H1 (cell line): ENCODE measurements around the gene PPP3CB. TPM values are rescaled to one million over a fixed set of nuclear protein-coding genes. Genes with fewer than 3 reads are reported as not detected.

Experiments
- CTCF ChIA-PET: fragments of 300-600 bp; sonication (Branson Sonifier 250); formaldehyde crosslinking; loops from one replicate; lab custom pipeline; 2021; ENCODE audit not compliant: partially characterized antibody; lab: Charles Lee
- POLR2A ChIA-PET: fragments of 300-600 bp; sonication (Branson Sonifier 250); formaldehyde crosslinking; loops from one replicate; lab custom pipeline; 2021; ENCODE audit warnings: inconsistent platforms; ENCODE audit not compliant: partially characterized antibody; lab: Charles Lee
- DNase-seq, 2 experiments: peaks; one replicate each; pipeline versions ENCODE4 v3.0.0 to v3.0.0-alpha.2; 2010 to 2022; ENCODE audit warnings: low spot score in 2 of 2, low read depth in 1 of 2, mixed read lengths in 1 of 2
- FAIRE-seq: peaks from 2 replicates; lab custom pipeline; 2011; peaks lifted over from hg19 to GRCh38; lab: Jason Lieb, UNC
- H2AFZ ChIP-seq: 2 replicates; pipeline ENCODE4 v1.8.1; 2012; ENCODE audit warnings: low read length, inconsistent platforms
- H2AK5ac ChIP-seq: 2 replicates; pipeline ENCODE4 v1.6.1; 2013; ENCODE audit warnings: low read depth, low read length
- H2BK120ac ChIP-seq: replicated peaks from 2 replicates; pipeline ENCODE3; 2013; ENCODE audit warnings: low read depth, low read length, inconsistent platforms
- H2BK12ac ChIP-seq: 2 replicates; pipeline ENCODE4 v1.6.1; 2013; ENCODE audit warnings: low read depth, low read length
- H2BK15ac ChIP-seq: 2 replicates; pipeline ENCODE4 v1.6.1; 2013; ENCODE audit warnings: low read length
- H2BK20ac ChIP-seq: 2 replicates; pipeline ENCODE4 v1.6.1; 2013; ENCODE audit warnings: low read length
- H2BK5ac ChIP-seq: 2 replicates; pipeline ENCODE4 v1.6.1; 2013; ENCODE audit warnings: low read depth, low read length
- H3K14ac ChIP-seq: 2 replicates; pipeline ENCODE4 v1.6.1; 2013; ENCODE audit warnings: inconsistent platforms; ENCODE audit not compliant: insufficient read length
- H3K18ac ChIP-seq: 2 replicates; pipeline ENCODE4 v1.6.1; 2013; ENCODE audit warnings: low read length; ENCODE audit errors: extremely low read depth
- H3K23ac ChIP-seq: 2 replicates; pipeline ENCODE4 v1.6.1; 2013; ENCODE audit warnings: inconsistent platforms; ENCODE audit not compliant: insufficient read length
- H3K23me2 ChIP-seq: 2 replicates; pipeline ENCODE4 v1.6.1; 2013; ENCODE audit warnings: low read depth, low read length
- H3K27ac ChIP-seq: 2 replicates; pipeline ENCODE4 v1.6.1; 2011; ENCODE audit warnings: low read depth, low read length, inconsistent platforms
- H3K27me3 ChIP-seq, 4 experiments: replicated peaks in 1 of 4; 1 replicate in 1 of 4; 2 replicates in 3 of 4; pipeline versions ENCODE4 v1.6.1 to v1.8.1; 2011 to 2013; ENCODE audit warnings: low read length in 3 of 4, mild to moderate bottlenecking in 3 of 4, inconsistent platforms in 2 of 4, mixed read lengths in 2 of 4, moderate library complexity in 1 of 4; ENCODE audit not compliant: control insufficient read depth in 3 of 4, insufficient read depth in 3 of 4; ENCODE audit errors: extremely low read depth in 1 of 4
- H3K36me3 ChIP-seq, 4 experiments: 2 replicates each; pipeline versions ENCODE4 v1.6.1 to v1.8.1; 2011 to 2013; ENCODE audit warnings: mild to moderate bottlenecking in 4 of 4, low read length in 3 of 4, moderate library complexity in 2 of 4, control low read depth in 1 of 4, inconsistent platforms in 1 of 4; ENCODE audit not compliant: insufficient read depth in 4 of 4, control insufficient read depth in 2 of 4
- H3K4ac ChIP-seq: replicated peaks from 2 replicates; pipeline ENCODE3; 2013; ENCODE audit warnings: low read length, low read depth, mixed read lengths, inconsistent platforms; ENCODE audit not compliant: insufficient read length
- H3K4me1 ChIP-seq, 4 experiments: replicated peaks in 1 of 4; 1 replicate in 1 of 4; 2 replicates in 3 of 4; pipeline versions ENCODE4 v1.6.1 to v1.8.1; 2011 to 2013; ENCODE audit warnings: low read length in 3 of 4, inconsistent platforms in 2 of 4, mixed read lengths in 1 of 4; ENCODE audit not compliant: insufficient read depth in 4 of 4, control insufficient read depth in 3 of 4
- H3K4me2 ChIP-seq, 2 experiments: 2 replicates each; pipeline versions ENCODE4 v1.6.1 to v1.8.1; 2011 to 2013; ENCODE audit warnings: low read depth in 2 of 2, low read length in 2 of 2, control low read depth in 1 of 2, inconsistent platforms in 1 of 2, mild to moderate bottlenecking in 1 of 2; ENCODE audit not compliant: insufficient read depth in 1 of 2
- H3K4me3 ChIP-seq, 4 experiments: fragments of 200-600, 300-600 bp in 1 of 4; sonication (generic), shearing (Covaris generic), sonication (Bioruptor Twin) in 1 of 4; 2 replicates each; pipeline versions ENCODE4 v1.5.1 to v1.8.1; 2011 to 2016; ENCODE audit warnings: low read length in 4 of 4, low read depth in 3 of 4, control low read depth in 2 of 4, inconsistent platforms in 2 of 4, mild to moderate bottlenecking in 2 of 4, mixed read lengths in 1 of 4, moderate library complexity in 1 of 4; ENCODE audit not compliant: insufficient read depth in 2 of 4; ENCODE audit errors: extremely low read depth in 1 of 4
- H3K56ac ChIP-seq: replicated peaks from 2 replicates; pipeline ENCODE3; 2013; ENCODE audit warnings: low read depth, mild to moderate bottlenecking, mixed read lengths, low read length, inconsistent platforms; ENCODE audit not compliant: insufficient read length
- H3K79me1 ChIP-seq: 2 replicates; pipeline ENCODE4 v1.6.1; 2013; ENCODE audit warnings: low read depth, low read length, control low read depth
- H3K79me2 ChIP-seq, 2 experiments: 2 replicates each; pipeline versions ENCODE4 v1.6.1 to v1.8.1; 2012 to 2013; ENCODE audit warnings: low read length in 2 of 2, mild to moderate bottlenecking in 2 of 2, inconsistent platforms in 1 of 2; ENCODE audit not compliant: insufficient read depth in 2 of 2, control insufficient read depth in 1 of 2
- H3K9ac ChIP-seq, 4 experiments: replicated peaks in 1 of 4; 1 replicate in 1 of 4; 2 replicates in 3 of 4; pipeline versions ENCODE4 v1.6.1 to v1.8.1; 2011 to 2013; ENCODE audit warnings: low read depth in 3 of 4, low read length in 3 of 4, control low read depth in 2 of 4, mild to moderate bottlenecking in 2 of 4, moderate library complexity in 2 of 4, inconsistent platforms in 1 of 4; ENCODE audit errors: extremely low read depth in 1 of 4
- H3K9me3 ChIP-seq, 2 experiments: 2 replicates each; pipeline versions ENCODE4 v1.6.1 to v1.8.1; 2012 to 2013; ENCODE audit warnings: mild to moderate bottlenecking in 2 of 2, moderate library complexity in 2 of 2, control low read depth in 1 of 2, inconsistent platforms in 1 of 2, low read depth in 1 of 2, low read length in 1 of 2, mixed read lengths in 1 of 2; ENCODE audit not compliant: insufficient read depth in 2 of 2
- H4K20me1 ChIP-seq, 2 experiments: replicated peaks in 1 of 2; 2 replicates each; pipeline versions ENCODE3 to v1.8.1; 2011 to 2013; ENCODE audit warnings: inconsistent platforms in 2 of 2, low read length in 2 of 2, mild to moderate bottlenecking in 1 of 2; ENCODE audit not compliant: insufficient read depth in 2 of 2, control insufficient read depth in 1 of 2
- H4K5ac ChIP-seq: 2 replicates; pipeline ENCODE4 v1.6.1; 2013; ENCODE audit warnings: low read length, low read depth, mixed read lengths, inconsistent platforms; ENCODE audit not compliant: insufficient read length
- H4K8ac ChIP-seq: 2 replicates; pipeline ENCODE4 v1.8.0; 2013; ENCODE audit warnings: mild to moderate bottlenecking, moderate library complexity, low read length, inconsistent platforms; ENCODE audit not compliant: insufficient read depth; ENCODE audit errors: extremely low read depth
- H4K91ac ChIP-seq: replicated peaks from 2 replicates; pipeline ENCODE3; 2013; ENCODE audit warnings: low read length, mixed read lengths, inconsistent platforms; ENCODE audit not compliant: insufficient read length
- CTCF ChIP-seq, 3 experiments: IDR thresholded peaks; 1 replicate in 2 of 3; 2 replicates in 1 of 3; pipeline versions ENCODE4 v1.5.1 to v1.6.1; 2011; ENCODE audit warnings: low read length in 3 of 3, mild to moderate bottlenecking in 3 of 3, inconsistent platforms in 2 of 3, low read depth in 1 of 3, moderate library complexity in 1 of 3; ENCODE audit not compliant: insufficient read depth in 1 of 3; ENCODE audit errors: control extremely low read depth in 1 of 3
- EZH2 ChIP-seq: fragments of 200-600 bp; sonication (generic); IDR thresholded peaks from 2 replicates; pipeline ENCODE4 v1.7.1; 2012; ENCODE audit warnings: low read depth, mild to moderate bottlenecking, moderate library complexity, low read length, inconsistent platforms; ENCODE audit not compliant: severe bottlenecking
- GABPA ChIP-seq: IDR thresholded peaks from 2 replicates; pipeline ENCODE4 v1.6.1; 2011; ENCODE audit warnings: mild to moderate bottlenecking, low read length, moderate library complexity, borderline replicate concordance; ENCODE audit not compliant: insufficient read depth
- HDAC6 ChIP-seq: IDR thresholded peaks from one replicate; pipeline ENCODE4 v1.7.1; 2012; ENCODE audit warnings: low read depth, mild to moderate bottlenecking, inconsistent platforms, low read length, moderate library complexity
- PHF8 ChIP-seq: fragments of 200-600 bp; sonication (generic); conservative IDR thresholded peaks from 2 replicates; pipeline ENCODE4 v1.7.1; 2012; ENCODE audit warnings: low read depth, mild to moderate bottlenecking, inconsistent platforms, low read length, moderate library complexity
- POLR2A ChIP-seq, 2 experiments: IDR thresholded peaks; 1 replicate in 1 of 2; 2 replicates in 1 of 2; pipeline ENCODE4 v1.6.1; 2011; ENCODE audit warnings: low read depth in 2 of 2, low read length in 2 of 2, mild to moderate bottlenecking in 2 of 2; ENCODE audit errors: control extremely low read depth in 1 of 2
- RAD21 ChIP-seq, 2 experiments: IDR thresholded peaks in 1 of 2; conservative IDR thresholded peaks in 1 of 2; 2 replicates each; pipeline ENCODE4 v1.6.1; 2011; ENCODE audit warnings: low read depth in 2 of 2, low read length in 2 of 2, improper control_type of control experiment in 1 of 2, inconsistent platforms in 1 of 2, mild to moderate bottlenecking in 1 of 2, moderate library complexity in 1 of 2
- RXRA ChIP-seq: IDR thresholded peaks from 2 replicates; pipeline ENCODE4 v1.6.1; 2011; ENCODE audit warnings: low read depth, mild to moderate bottlenecking, low read length, moderate library complexity; ENCODE audit not compliant: insufficient read depth
- SIN3A ChIP-seq, 2 experiments: IDR thresholded peaks in 1 of 2; conservative IDR thresholded peaks in 1 of 2; 2 replicates each; pipeline ENCODE4 v1.6.1; 2011 to 2012; ENCODE audit warnings: low read length in 2 of 2, improper control_type of control experiment in 1 of 2, low read depth in 1 of 2, mild to moderate bottlenecking in 1 of 2
- SP4 ChIP-seq: IDR thresholded peaks from 2 replicates; pipeline ENCODE4 v1.6.1; 2012; ENCODE audit warnings: low read length, inconsistent platforms
- TCF12 ChIP-seq: IDR thresholded peaks from 2 replicates; pipeline ENCODE4 v1.6.1; 2011; ENCODE audit warnings: low read depth, mild to moderate bottlenecking, low read length
- WGBS, 2 experiments: shearing (Covaris generic) in 1 of 2; methylation state at CpG; one replicate each; pipeline versions ENCODE4 v1.1.6 to v1.1.7; 2013 to 2015; ENCODE audit warnings: low lambda C conversion rate in 2 of 2, mixed read lengths in 2 of 2, inconsistent platforms in 1 of 2, low coverage in 1 of 2, missing lambda C conversion rate in 1 of 2; ENCODE audit not compliant: insufficient replicate concordance in 2 of 2, insufficient coverage in 1 of 2, insufficient read length in 1 of 2; ENCODE audit errors: extremely low coverage in 1 of 2, missing lambda C conversion rate in 1 of 2; 5-methylcytosine and 5-hydroxymethylcytosine counted together
- polyA plus RNA-seq, 7 experiments: library from polyadenylated mRNA; depleted of rRNA in 3 of 7; stranded (reverse) in 5 of 7; unstranded in 2 of 7; fragments of >200 nt in 5 of 7; fragments of 200-250 nt in 2 of 7; gene quantifications; 1 replicate in 5 of 7; 2 replicates in 1 of 7; 4 replicates in 1 of 7; pipeline versions ENCODE4 v1.2.1 to v1.2.3, GENCODE V29; 2011 to 2013; ENCODE audit warnings: missing spikeins in 2 of 7, mixed read lengths in 2 of 7
- total RNA-seq: library from RNA; stranded (reverse); fragmentation: NEBNext Ultra II Directional; extraction: Animal tissue kit (Norgen Biotek cat#: 25700); gene quantifications from 2 replicates; pipeline ENCODE4 v1.2.1, GENCODE V29; 2021

PPP3CB gene
- total and polyA plus RNA-seq, 2 of the 8 experiments (the other 6 are each of a cell fraction or from before 2014, with no cell fraction given), result 10.5 to 36.3 TPM

GRCh38 chr10:73406846-73407245 lies 89.0 kb downstream of the PPP3CB start:
- no peak overlapping the region for H4K5ac ChIP-seq
- no peak overlapping the region for H2BK12ac ChIP-seq
- no peak overlapping the region for H4K8ac ChIP-seq
- H3K79me1 ChIP-seq, result peaks cover 4% of the 10 kb centered on the region
- H3K4ac ChIP-seq, result no peak overlapping the region
- H3K18ac ChIP-seq, result no peak overlapping the region
- no peaks in the 10 kb centered on the region for H3K9me3 ChIP-seq
- H3K79me2 ChIP-seq, result peaks cover 3 to 80% of the 10 kb centered on the region in 2 experiments; a peak in 3 of 4 replicates
- no peak overlapping the region for H2BK20ac ChIP-seq
- H3K14ac ChIP-seq, result no peak overlapping the region
- H3K23ac ChIP-seq, result no peak overlapping the region
- no peak for FAIRE-seq
- WGBS, 2 experiments, result 95 to 100% methylated on average over 1 to 5 of the region's 5 CpGs
- POLR2A ChIA-PET, result interaction anchor here (0.6 to 2.0 kb wide), 4 partner anchors 9 to 102 kb away, joined by 3 to 6 read pairs (median 3); no protein-coding TSS in a partner anchor
- CTCF ChIA-PET, result interaction anchor here (0.9 to 1.2 kb wide), 2 partner anchors 9 to 11 kb away, joined by 3 to 4 read pairs; no protein-coding TSS in a partner anchor
- no peak overlapping the region for H2BK15ac ChIP-seq
- H2BK5ac ChIP-seq, result no peak overlapping the region
- no peak for DNase-seq
- no peak overlapping the region for H2BK120ac ChIP-seq
- H2AK5ac ChIP-seq, result no peak overlapping the region
- no peaks in the 10 kb centered on the region for H3K4me1 ChIP-seq
- H3K4me2 ChIP-seq, result no peak overlapping the region
- no peak overlapping the region for H3K27ac ChIP-seq
- H3K23me2 ChIP-seq, result no peaks in the 10 kb centered on the region
- H3K56ac ChIP-seq, result no peak overlapping the region
- H3K27me3 ChIP-seq, result no peaks in the 10 kb centered on the region
- H4K20me1 ChIP-seq, result peaks cover 0 to 7% of the 10 kb centered on the region in 2 experiments
- no peaks in the 10 kb centered on the region; a peak in 1 of 8 replicates for H3K36me3 ChIP-seq
- no peak overlapping the region for H3K4me3 ChIP-seq
- no peak overlapping the region for H3K9ac ChIP-seq
- no peak overlapping the region for H2AFZ ChIP-seq
- H4K91ac ChIP-seq, result no peak overlapping the region
- no peak for TF ChIP-seq SIN3A (conservative IDR thresholded peaks at IDR 0.05 in 1 of 2, IDR thresholded peaks at IDR 0.05 in 1 of 2; ENCODE audit: low read depth in 1 of 2, low read length in 2 of 2)
- TF ChIP-seq PHF8, result no peak
- no peak for TF ChIP-seq GABPA
- no peak for TF ChIP-seq TCF12
- no peak for TF ChIP-seq SP4
- no peak for TF ChIP-seq POLR2A (IDR thresholded peaks at IDR 0.05; ENCODE audit: control extremely low read depth in 1 of 2, low read depth in 2 of 2, low read length in 2 of 2)
- no peak for TF ChIP-seq CTCF (IDR thresholded peaks at IDR 0.05; ENCODE audit: control extremely low read depth in 1 of 3, insufficient read depth in 1 of 3, low read depth in 1 of 3, low read length in 3 of 3)
- no peak for TF ChIP-seq HDAC6
- TF ChIP-seq RXRA, result no peak
- TF ChIP-seq EZH2, result no peak
- no peak for TF ChIP-seq RAD21 (IDR thresholded peaks at IDR 0.05 in 1 of 2, conservative IDR thresholded peaks at IDR 0.05 in 1 of 2; ENCODE audit: low read depth in 2 of 2, low read length in 2 of 2)
